Spleen (tissue), 7 donors: ENCODE results near the gene CNGA2.

ENCODE experiments used
- POLR2A ChIP-seq, 3 donors: fragments of 450-650 bp; IDR thresholded peaks; one replicate each; pipeline ENCODE4 v1.5.1; 2017; ENCODE audit warnings: antibody characterized with exemption in 3 of 3, mild to moderate bottlenecking in 1 of 3
- POLR2AphosphoS5 ChIP-seq, 3 donors: sonication (generic); formaldehyde crosslinking; IDR thresholded peaks; one replicate each; pipeline ENCODE4 v1.5.1; 2017; ENCODE audit warnings: antibody characterized with exemption in 3 of 3
- TF ChIP-seq, protein P1 (sequence below), 11 experiments: fragments of 200-600 bp in 7 of 11; fragments of 450-650 bp in 4 of 11; sonication (generic) in 4 of 11; IDR thresholded peaks in 8 of 11; conservative IDR thresholded peaks in 3 of 11; 1 replicate in 7 of 11; 2 replicates in 4 of 11; pipeline versions ENCODE4 v1.4.0 to v1.8.0; 2016 to 2021; ENCODE audit warnings: antibody characterized with exemption in 11 of 11, inconsistent platforms in 4 of 11, mild to moderate bottlenecking in 1 of 11
- donor health status: DM: no; HTN: no; CAD: no; lungs with moderate emphysema.
- donor health status: DM: no; HTN: no; CAD: no.
- donor health status: DM: no; HTN: no; CAD: no.

- TF ChIP-seq POLR2AphosphoS5 (IDR thresholded peaks at IDR 0.05) (no peak), POLR2A (IDR thresholded peaks at IDR 0.05) (no peak)
- TF ChIP-seq, protein P1, sequence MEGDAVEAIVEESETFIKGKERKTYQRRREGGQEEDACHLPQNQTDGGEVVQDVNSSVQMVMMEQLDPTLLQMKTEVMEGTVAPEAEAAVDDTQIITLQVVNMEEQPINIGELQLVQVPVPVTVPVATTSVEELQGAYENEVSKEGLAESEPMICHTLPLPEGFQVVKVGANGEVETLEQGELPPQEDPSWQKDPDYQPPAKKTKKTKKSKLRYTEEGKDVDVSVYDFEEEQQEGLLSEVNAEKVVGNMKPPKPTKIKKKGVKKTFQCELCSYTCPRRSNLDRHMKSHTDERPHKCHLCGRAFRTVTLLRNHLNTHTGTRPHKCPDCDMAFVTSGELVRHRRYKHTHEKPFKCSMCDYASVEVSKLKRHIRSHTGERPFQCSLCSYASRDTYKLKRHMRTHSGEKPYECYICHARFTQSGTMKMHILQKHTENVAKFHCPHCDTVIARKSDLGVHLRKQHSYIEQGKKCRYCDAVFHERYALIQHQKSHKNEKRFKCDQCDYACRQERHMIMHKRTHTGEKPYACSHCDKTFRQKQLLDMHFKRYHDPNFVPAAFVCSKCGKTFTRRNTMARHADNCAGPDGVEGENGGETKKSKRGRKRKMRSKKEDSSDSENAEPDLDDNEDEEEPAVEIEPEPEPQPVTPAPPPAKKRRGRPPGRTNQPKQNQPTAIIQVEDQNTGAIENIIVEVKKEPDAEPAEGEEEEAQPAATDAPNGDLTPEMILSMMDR (IDR thresholded peaks at IDR 0.05 in 8 of 11, conservative IDR thresholded peaks at IDR 0.05 in 3 of 11) = no peak
Observed at GRCh38 chrX:151715752-151716151, 18.8 kb upstream of the CNGA2 start, which contains the start of gene FATE1.
